NCI-H146 treated with DMSO at 0.1 percent for 48 hours (cell line): ENCODE measurements around the gene COMMD1.
"Not testable (repeated sequence)": the region's sequence is repeated elsewhere in the genome, so short reads cannot be mapped to it uniquely, and the experiment has no call there.

ENCODE experiments used
- DNase-seq: peaks from one replicate; lab custom pipeline; 2025; ENCODE audit not compliant: unreplicated experiment; lab: John Stamatoyannopoulos, UW

The COMMD1 gene

GRCh38 chr2:62071126-62071598 is 165.7 kb downstream of the COMMD1 start:
- DNase-seq = no peak

DNA sequence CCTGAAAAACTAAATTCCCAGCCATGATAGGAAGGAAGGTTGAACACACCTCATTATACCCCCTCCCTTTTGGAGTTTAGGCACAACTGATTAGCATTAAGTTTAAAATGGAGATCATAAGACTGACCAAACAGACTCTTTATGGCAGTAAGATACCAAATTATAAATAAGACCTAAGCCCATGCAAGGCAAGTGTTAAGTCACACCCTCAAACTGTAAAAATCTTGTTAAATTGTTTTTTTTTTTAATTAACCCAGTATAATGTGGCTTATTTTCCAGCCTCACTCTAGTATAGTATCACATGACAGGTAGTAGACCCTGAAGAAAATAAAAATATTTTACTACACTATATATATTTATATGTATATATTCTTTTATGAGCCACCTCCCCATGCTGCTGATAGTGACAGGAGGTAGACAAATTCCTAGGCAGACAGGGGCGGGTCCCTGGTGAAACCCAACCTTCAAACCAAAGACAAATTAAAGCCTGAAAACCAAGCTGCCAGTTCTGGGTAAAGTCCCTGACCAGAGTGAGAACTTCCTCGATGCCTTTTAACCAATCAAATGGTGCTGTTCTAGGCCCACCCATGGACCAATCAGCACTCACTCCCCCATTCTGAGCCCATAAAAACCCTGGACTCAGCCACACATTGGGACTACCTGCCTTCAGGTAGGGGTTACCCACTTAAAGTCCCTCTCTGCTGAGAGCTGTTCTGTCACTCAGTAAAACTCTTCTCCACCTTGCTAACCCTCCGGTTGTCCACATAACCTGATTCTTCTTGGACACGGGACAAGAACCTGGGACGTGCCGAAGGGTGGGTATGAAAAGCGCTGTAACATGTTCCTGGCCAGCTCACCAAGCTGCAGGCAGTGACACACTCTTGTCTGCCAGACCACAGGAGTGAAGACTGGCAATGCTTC is 166.5 kb downstream of the COMMD1 start:
- no peak for DNase-seq

GRCh38 chr2:62074233-62074632 is 168.8 kb downstream of the COMMD1 start:
- no peak for DNase-seq

GRCh38 chr2:62076980-62077638 is 171.6 kb downstream of the COMMD1 start:
- DNase-seq = no peak

DNA sequence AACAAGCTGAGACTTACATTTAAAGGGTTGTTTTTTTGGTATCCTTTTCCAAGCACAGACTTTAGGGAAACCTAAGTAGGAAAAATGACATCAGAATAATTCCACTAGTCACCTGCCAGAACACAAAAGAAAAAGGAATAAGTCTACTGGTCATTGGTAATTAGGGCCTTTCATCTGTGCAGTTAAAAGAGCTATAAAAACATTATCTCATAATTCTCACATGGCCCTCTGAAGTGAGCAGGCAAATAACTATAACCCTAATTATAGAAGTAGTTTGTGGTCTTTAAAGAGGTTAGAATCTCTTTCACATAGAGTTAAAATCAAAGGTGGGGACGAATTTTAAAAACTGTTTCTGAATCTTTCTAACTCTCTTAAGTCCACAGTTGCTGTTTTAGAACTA is 179.3 kb downstream of the COMMD1 start:
- DNase-seq = peak; percentile 40

DNA sequence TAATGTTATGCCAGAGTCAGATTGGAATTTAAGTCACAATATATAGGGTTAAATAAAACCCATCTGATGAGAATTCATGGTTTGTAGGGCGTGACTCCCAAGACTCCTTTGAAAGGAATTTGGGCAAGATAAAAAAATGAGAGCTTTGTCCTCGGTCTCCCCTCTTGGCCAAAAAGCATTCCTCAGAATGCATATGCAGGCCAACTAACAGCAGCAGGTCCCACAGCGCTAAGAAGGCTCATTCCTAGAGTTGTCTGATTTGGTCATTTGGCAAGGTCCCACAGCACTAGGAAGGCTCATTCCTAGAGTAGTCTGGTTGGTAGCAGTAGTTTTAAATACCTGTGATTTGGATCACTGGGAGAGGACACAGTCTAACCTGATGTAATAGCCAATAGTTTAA is 184.2 kb downstream of the COMMD1 start:
- DNase-seq = no peak

- no peak for DNase-seq
These were observed 186.0 kb downstream of the COMMD1 start for GRCh38 chr2:62091471-62091870.

- DNase-seq = no peak
These were observed 193.6 kb downstream of the COMMD1 start for GRCh38 chr2:62099050-62099449.

DNA sequence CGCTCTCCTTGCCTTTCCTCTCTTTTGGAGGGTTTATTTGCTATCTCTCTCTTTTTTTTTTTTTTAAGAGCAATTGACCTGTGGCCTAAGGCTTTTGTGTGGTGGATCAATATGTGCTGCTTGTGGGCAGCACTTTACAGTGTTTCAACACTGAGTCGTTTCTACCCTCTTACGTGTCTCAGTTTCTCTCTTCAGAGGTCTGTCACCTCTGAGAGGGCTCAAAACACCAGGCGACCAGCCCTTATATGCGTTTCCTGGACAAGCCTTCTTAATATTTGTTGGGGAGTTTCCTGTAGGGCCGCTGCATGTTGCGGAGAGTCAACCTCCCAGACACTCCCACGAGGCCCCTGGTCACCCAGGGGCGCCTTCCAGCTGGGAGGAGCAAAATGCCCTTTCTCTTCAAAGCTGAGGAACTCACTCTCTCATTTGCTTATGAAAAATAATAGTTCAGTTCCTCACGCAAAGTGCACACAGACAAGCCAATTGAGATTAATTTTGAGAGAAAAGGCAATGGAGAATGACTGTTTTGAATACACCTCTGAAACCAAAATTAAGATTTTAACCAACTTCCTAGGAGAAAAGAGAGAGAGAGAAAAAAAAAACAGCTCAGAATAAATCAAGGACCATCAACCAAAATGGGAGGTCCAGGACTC is 194.2 kb downstream of the COMMD1 start:
- no peak for DNase-seq

- DNase-seq = no peak
These were observed 196.4 kb downstream of the COMMD1 start for GRCh38 chr2:62101886-62102285.

DNA sequence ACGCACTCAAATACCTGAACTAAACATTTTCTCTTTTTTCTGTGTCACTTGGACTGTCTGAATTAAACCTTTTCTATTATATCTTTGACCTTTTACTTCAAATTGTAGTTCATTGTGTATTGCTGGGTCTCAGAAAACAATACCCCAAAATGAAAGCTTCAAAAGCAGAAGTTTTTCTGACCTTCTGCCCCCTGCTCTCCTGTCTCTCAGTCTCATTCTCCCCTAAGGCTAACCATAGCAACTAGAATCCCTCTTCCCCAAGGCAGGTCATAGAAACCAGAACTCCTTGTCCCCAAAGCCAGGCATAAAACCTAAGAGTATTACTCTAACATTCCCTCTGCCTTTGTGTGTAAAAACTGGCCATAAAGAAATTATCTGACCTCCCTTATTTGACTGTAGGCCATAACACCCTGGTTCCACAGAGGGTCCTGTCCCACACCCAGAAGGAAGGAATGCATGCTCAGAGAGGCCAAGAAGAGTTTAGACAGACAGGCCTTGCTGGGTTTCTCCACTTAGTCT is 197.0 kb downstream of the COMMD1 start:
- DNase-seq = no peak

DNA sequence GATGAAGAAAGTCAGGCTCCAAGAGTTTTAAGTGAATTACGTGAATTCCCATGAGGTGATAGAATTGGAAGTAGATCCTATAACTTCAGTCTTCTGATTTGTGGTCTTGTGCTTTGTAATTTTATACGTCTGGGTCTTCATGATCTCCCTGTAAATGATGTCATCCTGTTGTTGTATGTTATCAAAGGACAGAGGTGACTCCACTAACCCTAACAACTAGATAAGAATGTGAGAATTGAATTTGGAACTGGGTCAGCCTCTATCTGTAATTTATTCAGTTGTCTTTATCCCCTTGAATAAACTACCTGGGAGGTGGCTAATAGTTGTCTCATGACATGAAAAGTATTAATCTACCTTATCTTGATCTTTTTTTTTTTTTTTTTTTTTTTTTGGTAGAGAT is 204.1 kb downstream of the COMMD1 start:
- no peak for DNase-seq

- no peak for DNase-seq
These were observed 205.0 kb downstream of the COMMD1 start for GRCh38 chr2:62110415-62111025.

DNA sequence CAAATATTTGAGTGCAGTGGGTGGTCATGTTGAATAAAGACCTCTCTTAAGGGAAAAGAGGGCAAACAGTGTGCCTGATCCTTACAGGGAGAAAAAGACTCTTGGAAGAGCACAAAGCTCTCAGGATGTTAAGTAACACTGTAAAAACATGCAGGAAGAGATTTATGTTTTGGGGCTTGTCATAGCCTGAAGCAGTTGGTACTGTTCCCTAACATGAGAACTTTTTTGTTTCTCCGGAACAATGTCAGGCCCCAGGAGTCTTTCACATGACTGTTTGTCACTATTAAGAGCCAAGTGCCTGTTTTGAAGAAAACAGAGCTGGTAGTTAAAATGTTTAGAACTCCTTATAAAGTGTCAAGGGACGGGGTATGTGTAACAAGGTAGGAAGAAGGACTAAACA is 206.7 kb downstream of the COMMD1 start:
- no peak for DNase-seq

GRCh38 chr2:62114564-62114963 is 209.1 kb downstream of the COMMD1 start:
- no peak for DNase-seq

DNA sequence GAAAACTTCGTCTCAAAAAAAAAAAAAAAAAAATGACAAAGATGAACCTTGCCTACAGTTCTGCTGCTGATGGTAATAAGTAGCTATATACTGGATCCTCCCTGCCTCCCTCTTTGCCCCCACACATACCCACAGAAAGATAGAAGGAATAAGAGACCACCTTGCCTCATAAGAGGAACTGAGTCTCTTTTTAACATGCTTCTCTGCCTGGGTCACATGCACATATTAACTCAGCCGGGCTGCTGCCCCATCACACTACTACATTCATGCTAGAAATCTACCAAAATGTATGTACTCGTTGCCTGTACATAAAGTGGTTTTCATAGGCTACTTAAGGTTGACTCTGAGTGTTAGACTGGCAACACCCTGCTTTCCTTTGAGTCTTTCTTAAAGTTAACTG is 211.5 kb downstream of the COMMD1 start:
- DNase-seq = no peak

DNA sequence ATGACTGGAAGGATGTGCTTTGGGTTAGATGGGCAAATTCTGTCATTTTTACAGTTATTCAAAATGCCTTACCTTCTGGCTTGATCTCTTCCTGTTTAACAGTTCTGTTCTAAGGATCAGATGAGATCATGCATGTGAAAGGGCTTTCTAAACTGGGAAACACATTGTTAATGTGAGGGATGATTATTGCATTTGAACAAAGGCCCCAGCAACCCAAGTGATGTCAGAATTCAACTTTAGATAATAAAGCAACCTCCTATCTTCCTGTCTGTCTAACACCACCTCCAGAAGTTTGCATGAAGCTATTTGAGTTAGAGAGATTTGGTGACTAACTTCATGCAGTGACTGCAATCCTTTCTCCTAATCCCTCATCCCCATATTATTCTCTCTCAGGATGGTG is 212.7 kb downstream of the COMMD1 start:
- no peak for DNase-seq

GRCh38 chr2:62119311-62119974 is 214.0 kb downstream of the COMMD1 start:
- no peak for DNase-seq

DNA sequence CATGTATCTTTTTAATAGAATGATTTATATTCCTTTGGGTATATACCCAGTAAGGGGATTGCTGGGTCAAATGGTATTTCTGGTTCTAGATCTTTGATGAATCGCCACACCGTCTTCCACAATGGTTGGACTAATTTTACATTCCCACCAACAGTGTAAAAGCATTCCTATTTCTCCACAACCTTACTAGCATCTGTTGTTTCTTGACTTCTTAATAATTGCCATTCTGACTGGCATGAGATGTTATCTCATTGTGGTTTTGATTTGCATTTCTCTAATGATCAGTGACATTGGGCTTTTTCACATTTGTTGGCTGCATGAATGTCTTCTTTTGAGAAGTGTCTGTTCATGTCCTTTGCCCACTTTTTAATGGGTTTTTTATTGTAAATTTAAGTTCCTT is 220.8 kb downstream of the COMMD1 start:
- DNase-seq = not testable (repeated sequence)

- DNase-seq = no peak
These were observed 227.9 kb downstream of the COMMD1 start for GRCh38 chr2:62133320-62133823.
